UCSD-AML1 (cell line): Measurements from ENCODE around the gene AAMP.
A peak's percentile ranks its signal among the peaks of the same experiment; 100 is the strongest.

ENCODE experiments used
- DNase-seq: peaks from one replicate; lab custom pipeline; 2025; ENCODE audit not compliant: unreplicated experiment; lab: John Stamatoyannopoulos, UW

AAMP gene

DNA sequence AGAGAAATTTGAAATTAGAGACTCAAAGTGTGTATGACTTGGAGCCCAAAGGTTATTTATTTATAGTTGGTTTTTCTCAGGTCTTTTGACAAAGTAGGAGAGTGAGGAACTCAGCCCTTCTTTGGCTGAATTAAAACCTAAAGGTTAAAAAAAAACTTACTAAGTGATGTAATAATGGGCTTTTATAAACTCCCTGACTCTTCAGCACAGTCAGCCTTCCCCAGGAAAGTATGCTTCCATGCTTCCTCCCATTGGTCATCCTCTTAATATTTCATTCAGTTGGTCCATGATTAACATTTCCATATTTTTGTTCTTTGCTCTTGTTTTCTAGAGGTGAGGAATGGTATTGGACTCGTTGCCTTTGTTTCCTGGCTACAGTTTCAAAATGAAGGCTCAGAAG, 45.8 kb downstream of the AAMP start:
- no peak for DNase-seq

DNA sequence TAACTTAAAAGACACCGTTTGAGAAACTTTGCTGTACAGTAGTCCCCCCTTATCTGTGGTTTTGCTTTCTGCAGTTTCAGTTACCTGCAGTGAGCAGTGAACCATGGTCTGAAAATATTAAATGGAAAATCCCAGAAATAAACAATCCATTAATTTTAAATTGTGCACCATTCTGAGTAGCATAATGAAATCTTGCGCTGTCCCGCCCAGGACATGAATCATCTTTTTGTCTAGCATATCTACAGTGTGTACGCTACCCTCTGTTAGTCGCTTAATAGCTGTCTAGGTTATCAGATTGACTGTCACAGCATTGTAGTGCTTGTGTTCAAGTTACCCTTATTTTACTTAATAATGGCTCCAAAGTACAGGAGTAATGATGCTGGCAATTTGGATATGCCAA, 46.9 kb downstream of the AAMP start:
- DNase-seq: no peak

DNA sequence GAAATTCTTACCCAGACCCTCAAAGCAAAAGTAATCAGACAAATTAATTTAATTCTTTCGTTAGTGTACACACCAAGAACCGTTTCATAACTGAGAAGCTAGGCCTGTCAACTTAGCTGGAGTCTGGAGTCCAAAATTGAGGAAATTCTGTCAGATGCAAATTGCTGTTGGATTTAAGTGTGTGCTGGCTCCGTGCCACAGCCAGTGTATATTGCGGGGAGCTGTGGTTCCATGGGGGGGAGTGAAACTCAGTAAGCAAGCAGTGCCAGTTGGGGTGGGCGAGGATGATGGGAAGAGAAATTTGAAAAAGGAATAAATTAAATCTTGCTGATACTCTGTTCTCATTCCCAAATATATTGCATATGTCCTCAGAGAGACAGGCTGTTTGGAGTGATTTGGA, 48.9 kb downstream of the AAMP start:
- DNase-seq: no peak

DNA sequence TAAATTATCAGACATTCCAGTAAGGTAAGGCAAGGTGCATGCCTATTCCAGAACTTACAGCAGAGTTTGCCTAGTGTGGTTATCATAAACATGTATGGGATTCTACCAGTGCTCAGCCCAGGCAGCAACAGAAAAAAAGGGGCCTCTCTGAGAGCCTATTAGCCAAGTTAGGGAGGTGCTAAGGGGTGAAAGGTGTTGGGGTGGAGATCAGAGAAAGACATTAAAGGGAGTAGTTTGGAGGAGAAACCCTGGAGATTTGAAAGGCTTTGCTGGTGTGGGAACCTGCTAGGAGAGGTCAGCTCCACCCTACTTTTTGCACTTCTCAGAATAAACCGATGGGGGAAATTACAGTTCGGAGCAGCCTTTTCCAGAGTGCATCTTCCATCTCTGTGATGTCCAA, 50.0 kb downstream of the AAMP start:
- DNase-seq: no peak

DNA sequence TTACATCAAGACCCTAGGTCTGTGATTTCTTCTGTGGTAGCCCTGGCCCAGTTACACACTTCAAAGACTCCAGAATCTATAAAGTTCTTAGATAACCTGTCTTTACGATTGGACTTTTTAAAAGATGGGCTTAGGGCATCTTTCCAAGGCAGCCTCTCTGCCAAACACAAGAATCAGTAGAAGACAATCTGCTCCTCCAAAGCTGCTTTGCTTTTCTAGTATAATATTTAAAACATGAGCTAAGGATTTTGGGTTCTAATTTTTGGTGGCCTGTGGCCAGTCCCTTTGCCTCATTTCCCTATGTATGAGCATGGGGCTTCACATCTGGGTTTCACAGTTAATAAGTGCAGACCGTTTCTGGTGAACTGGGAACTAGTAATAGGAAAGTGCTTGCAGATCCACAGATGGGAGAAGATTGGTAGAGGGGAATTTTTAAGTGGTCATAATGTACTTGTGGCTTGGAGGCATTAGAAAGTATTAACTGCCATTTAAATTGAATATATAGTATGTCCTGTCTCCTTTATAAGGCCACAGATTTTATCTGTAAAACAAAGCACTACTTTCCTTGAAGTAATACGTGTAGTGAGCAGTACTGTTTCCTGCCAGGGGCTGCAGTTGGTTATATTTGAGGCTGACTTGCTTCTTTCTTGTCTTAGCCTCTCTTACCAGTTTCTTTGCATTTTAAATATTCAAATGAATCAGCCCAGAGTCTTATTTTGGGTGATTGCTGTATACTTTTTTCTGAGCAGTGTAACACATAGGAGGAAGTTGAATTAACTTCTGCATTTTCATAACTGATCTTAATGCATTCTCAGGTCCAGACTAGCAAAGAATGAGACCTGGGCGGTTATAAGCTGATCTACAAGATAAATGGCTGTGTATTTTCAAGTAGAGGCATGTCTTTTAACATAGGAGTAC, 51.4 kb downstream of the AAMP start:
- DNase-seq: no peak

DNA sequence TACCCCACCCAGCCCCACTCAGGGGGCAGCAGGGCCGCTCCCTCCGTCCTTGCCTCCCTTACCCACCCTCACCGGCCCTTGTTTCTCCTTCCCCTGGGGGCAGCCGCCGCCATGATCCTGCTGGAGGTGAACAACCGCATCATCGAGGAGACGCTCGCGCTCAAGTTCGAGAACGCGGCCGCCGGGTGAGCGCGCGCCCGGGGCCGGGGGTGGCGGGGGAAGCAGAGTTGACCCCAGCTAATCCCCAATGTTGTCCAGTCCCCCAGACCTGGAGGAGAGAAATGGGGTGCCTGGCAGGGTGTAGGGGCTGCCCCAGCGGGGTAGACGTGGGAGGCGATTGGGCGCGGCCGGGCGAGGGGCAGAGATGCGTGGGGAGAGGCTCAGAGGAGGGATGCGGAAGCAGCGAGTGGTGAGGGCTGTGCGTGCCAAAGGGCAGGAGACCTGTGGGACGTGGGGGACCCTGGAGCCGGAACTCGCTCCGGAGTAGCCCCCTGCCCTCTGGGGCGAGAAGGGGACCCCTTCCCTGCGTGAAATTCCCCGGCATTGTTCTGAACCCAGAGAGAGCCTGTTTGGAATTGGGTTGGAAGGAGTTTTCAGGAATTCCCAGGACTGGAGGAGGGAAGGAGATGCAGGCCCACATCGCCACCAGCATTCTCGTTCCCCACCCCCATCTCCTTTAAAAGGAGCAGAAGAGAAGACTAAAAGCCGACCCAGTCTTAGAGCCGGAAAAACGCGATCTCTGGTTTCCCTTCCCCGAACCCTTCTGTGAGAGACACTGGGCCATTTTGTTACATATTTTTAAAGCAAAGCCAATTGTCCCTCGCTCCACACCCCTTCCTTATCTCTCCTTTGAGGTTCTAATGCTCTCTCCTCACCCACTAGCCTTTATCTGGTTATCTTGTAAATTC, 52.3 kb downstream of the AAMP start:
- DNase-seq: peak; percentile 71

DNA sequence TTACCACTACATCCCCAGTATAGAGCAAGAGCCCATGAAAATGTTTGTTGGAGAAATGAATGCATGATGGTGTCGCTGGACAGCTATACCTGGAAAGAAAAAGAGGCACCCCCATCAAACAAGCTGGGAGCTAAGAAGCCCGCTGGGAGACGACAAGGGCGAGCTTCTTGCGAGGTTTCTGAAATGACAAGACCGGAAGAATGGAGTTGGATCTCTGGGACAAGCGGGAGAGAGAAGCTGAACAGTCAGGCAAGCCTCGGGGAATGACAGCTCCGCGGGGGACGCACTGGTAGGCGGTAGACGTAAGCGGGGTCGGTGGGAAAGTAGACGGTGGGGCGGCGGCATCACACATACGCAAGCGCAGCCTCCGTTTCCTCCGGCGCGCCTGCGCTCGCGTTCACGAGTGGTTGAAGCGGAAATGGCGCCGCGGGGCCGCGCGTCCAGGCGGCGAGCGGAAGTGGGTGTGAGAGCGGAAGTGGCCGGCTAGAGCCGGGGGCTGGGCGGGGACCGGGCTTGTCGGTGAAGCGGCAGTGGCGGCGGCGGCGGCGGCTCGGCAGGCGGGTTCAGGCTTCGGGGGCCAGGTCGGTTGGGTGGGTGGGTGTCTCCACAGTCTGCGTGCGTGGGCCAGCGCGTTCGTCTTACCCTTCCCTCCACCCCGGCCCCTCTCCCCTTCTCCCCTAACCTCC, 53.1 kb downstream of the AAMP start, which contains the start of gene ARPC2:
Gene ARPC2 (plus strand): TSS at position 516 of the 686 bp plus-strand sequence. CDS start 282 bp downstream, outside the sequence.
- DNase-seq: peak; percentile 96

DNA sequence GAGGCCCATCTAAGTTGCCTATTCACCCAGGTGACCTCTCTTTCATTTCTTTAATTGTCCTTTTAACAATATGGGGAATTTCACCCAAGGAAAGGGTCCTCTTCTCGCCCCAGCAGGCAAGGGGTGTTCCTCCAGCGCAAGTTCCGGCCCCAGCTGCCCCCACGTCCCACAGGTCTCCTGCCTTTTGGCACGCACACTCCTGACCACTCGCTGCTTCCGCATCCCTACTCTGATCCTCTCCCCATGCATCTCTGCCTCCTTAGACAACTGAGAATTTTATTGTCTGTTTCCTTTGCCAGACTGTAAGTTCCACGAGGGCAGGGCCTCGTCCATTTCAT, 53.6 kb downstream of the AAMP start:
- DNase-seq: no peak
